K562 (cell line): ENCODE data around the gene PRXL2A. TPM values are rescaled to one million over a fixed set of nuclear protein-coding genes. Genes with fewer than 3 reads are reported as not detected.

Source experiments
- ATF1 ChIP-seq, 2 experiments: fragments of 450-650 bp in 1 of 2; IDR thresholded peaks; 2 replicates each; pipeline ENCODE4 v1.6.1; 2016; ENCODE audit warnings: missing compliant biosample characterization in 1 of 2, missing genetic modification characterization in 1 of 2
- CBX3 ChIP-seq, 2 experiments: IDR thresholded peaks; 1 replicate in 1 of 2; 2 replicates in 1 of 2; pipeline ENCODE4 v1.6.1; 2012; ENCODE audit warnings: inconsistent platforms in 2 of 2, low read length in 2 of 2, borderline replicate concordance in 1 of 2, control low read depth in 1 of 2
- CHCHD3 ChIP-seq: fragments of 250-450 bp; sonication (Bioruptor Pico); IDR thresholded peaks from 2 replicates; pipeline ENCODE4 v2.1.2; 2022; ENCODE audit warnings: mild to moderate bottlenecking
- CXXC5 ChIP-seq: fragments of 250-450 bp; sonication (Bioruptor Pico); IDR thresholded peaks from 2 replicates; pipeline ENCODE4 v1.8.0; 2022; ENCODE audit warnings: inconsistent platforms, mild to moderate bottlenecking, moderate library complexity
- DACH1 ChIP-seq: fragments of 450-650 bp; IDR thresholded peaks from 2 replicates; pipeline ENCODE4 v1.6.1; 2018; ENCODE audit not compliant: partially characterized antibody
- DNMT1 ChIP-seq: fragments of 450-650 bp; IDR thresholded peaks from 2 replicates; pipeline ENCODE4 v1.6.1; 2016; ENCODE audit warnings: antibody characterized with exemption, mild to moderate bottlenecking
- EGR1 ChIP-seq: fragments of 450-650 bp; conservative IDR thresholded peaks from 2 replicates; pipeline ENCODE4 v1.6.1; 2017; ENCODE audit warnings: mild to moderate bottlenecking
- HDGF ChIP-seq: fragments of 450-650 bp; IDR thresholded peaks from 2 replicates; pipeline ENCODE4 v1.6.1; 2016
- MAFK ChIP-seq: IDR thresholded peaks from 2 replicates; pipeline ENCODE4 v1.6.1; 2011; ENCODE audit warnings: low read length, improper control_type of control experiment
- MYNN ChIP-seq, 2 experiments: sonication (generic); formaldehyde crosslinking in 1 of 2; IDR thresholded peaks; 2 replicates each; pipeline versions ENCODE4 v1.5.0 to v1.6.1; 2016 to 2020; ENCODE audit warnings: antibody characterized with exemption in 1 of 2, missing genetic modification reagents in 1 of 2
- NFIC ChIP-seq: fragments of 450-650 bp; IDR thresholded peaks from 2 replicates; pipeline ENCODE4 v1.6.1; 2017; ENCODE audit warnings: mild to moderate bottlenecking, inconsistent platforms
- NR2C2 ChIP-seq, 2 experiments: fragments of 200-800 bp in 1 of 2; sonication (Bioruptor generic) in 1 of 2; sonication (generic) in 1 of 2; formaldehyde crosslinking in 1 of 2; IDR thresholded peaks; 2 replicates each; pipeline versions ENCODE4 v1.6.1 to v1.8.0; 2016 to 2022; ENCODE audit warnings: mild to moderate bottlenecking in 1 of 2, missing compliant biosample characterization in 1 of 2, missing genetic modification characterization in 1 of 2, missing genetic modification reagents in 1 of 2
- PHB2 ChIP-seq: fragments of 450-650 bp; IDR thresholded peaks from 2 replicates; pipeline ENCODE4 v1.6.1; 2017; ENCODE audit warnings: low read depth
- POLR2H ChIP-seq: IDR thresholded peaks from 2 replicates; pipeline ENCODE4 v1.6.1; 2016; ENCODE audit warnings: missing genetic modification characterization, low read depth, mild to moderate bottlenecking, control low read depth, missing compliant biosample characterization, moderate library complexity
- PURB ChIP-seq: sonication (generic); formaldehyde crosslinking; IDR thresholded peaks from 2 replicates; pipeline ENCODE4 v1.9.0; 2021; ENCODE audit warnings: low read depth, mild to moderate bottlenecking, missing genetic modification reagents
- SNIP1 ChIP-seq: fragments of 450-650 bp; IDR thresholded peaks from 2 replicates; pipeline ENCODE4 v1.7.1; 2017; ENCODE audit warnings: low read depth, mild to moderate bottlenecking
- TEAD2 ChIP-seq: fragments of 450-650 bp; IDR thresholded peaks from 2 replicates; pipeline ENCODE4 v1.6.1; 2016; ENCODE audit warnings: missing genetic modification characterization, control low read depth, missing compliant biosample characterization
- XRCC5 ChIP-seq: fragments of 200-400 bp; formaldehyde crosslinking; IDR thresholded peaks from 2 replicates; pipeline ENCODE4 v1.6.1; 2017; ENCODE audit warnings: low read depth, mild to moderate bottlenecking, low read length
- ZNF133 ChIP-seq: fragments of 250-450 bp; sonication (Bioruptor Pico); IDR thresholded peaks from 2 replicates; pipeline ENCODE4 v1.4.0; 2020; ENCODE audit warnings: mild to moderate bottlenecking
- ZNF263 ChIP-seq: sonication (generic); formaldehyde crosslinking; IDR thresholded peaks from 2 replicates; pipeline ENCODE4 v1.8.0; 2022; ENCODE audit warnings: mild to moderate bottlenecking, missing genetic modification reagents, borderline replicate concordance
- polyA plus RNA-seq, 8 experiments: library from polyadenylated mRNA; depleted of rRNA in 4 of 8; stranded (reverse) in 5 of 8; unstranded in 3 of 8; fragments of >200 nt; fragmentation: Nextera tagmentation in 2 of 8; fragmentation: Illumina TruSeq in 1 of 8; extraction: Ambion mirVana in 2 of 8; extraction: Trizol in 1 of 8; gene quantifications; 2 replicates each; pipeline versions ENCODE4 v1.2.1 to v1.2.3, GENCODE V29; 2011 to 2014; ENCODE audit warnings: inconsistent platforms in 1 of 8, missing spikeins in 1 of 8
- total RNA-seq, 7 experiments: library from RNA; depleted of rRNA in 6 of 7; stranded (reverse); fragments of >200 nt in 6 of 7; fragmentation: Illumina TruSeq in 2 of 7; extraction: Trizol in 2 of 7; gene quantifications; 2 replicates each; pipeline versions ENCODE4 v1.2.1 to v1.2.3, GENCODE V29; 2011 to 2021; ENCODE audit warnings: low replicate concordance in 1 of 7
- TF ChIP-seq, protein P1 (sequence below): sonication (generic); formaldehyde crosslinking; IDR thresholded peaks from 2 replicates; pipeline ENCODE4 v1.8.1; 2023; ENCODE audit warnings: mild to moderate bottlenecking, missing genetic modification reagents
- TF ChIP-seq, protein P2 (sequence below): fragments of 250-450 bp; sonication (Bioruptor Pico); IDR thresholded peaks from 2 replicates; pipeline ENCODE4 v1.8.0; 2022; ENCODE audit warnings: moderate library complexity, mild to moderate bottlenecking, inconsistent platforms
- TF ChIP-seq, protein P3 (sequence below): fragments of 450-650 bp; formaldehyde crosslinking; conservative IDR thresholded peaks from 2 replicates; pipeline ENCODE4 v1.4.0; 2022; ENCODE audit warnings: mild to moderate bottlenecking, missing genetic modification characterization
- TF ChIP-seq, protein P4 (sequence below): fragments of 250-450 bp; sonication (Bioruptor Pico); IDR thresholded peaks from 2 replicates; pipeline ENCODE4 v1.9.0; 2021; ENCODE audit warnings: mild to moderate bottlenecking, inconsistent platforms

The PRXL2A gene
- total and polyA plus RNA-seq, 9 of the 15 experiments (the other 6 are each of a cell fraction or from before 2014, with no cell fraction given): 0.14 to 1.2 (median 0.75) TPM

DNA sequence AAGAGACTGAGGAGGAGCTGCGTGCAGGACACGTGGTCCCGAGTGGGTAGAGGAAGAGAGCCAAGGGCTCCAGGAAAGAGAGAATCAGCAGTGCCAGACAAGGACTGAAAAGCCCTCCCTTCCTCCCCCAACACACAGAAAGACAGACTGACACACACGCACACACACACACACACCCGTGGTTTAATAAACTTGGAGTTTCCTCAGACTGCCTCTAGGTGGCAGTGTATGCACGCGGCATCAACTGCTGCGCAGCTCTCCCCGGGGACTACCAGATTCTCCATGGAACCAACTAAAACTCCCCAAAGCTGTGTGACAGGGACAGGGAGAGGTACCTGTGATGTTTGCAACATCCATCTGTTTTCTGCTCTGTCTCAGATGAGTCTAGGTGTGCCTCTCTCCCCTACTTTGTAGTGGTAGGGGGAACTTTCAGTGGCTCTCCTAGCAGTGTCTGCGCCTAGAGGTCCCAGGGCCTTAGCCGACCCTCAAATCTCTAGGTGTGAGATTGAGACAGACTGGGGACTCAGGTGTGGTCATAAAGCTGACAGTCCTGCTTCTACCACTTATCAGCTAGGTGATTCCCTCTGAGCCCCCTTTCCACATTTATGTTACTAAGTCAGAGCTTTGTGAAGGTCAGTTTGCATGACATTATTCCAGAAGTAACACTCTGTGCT is 36.4 kb downstream of the PRXL2A start (continued):
- TF ChIP-seq NR2C2 (CRISPR knock-in tag; IDR thresholded peaks at IDR 0.05): no peak
- no peak for TF ChIP-seq NR2C2 (tag; IDR thresholded peaks at IDR 0.05)
- peak; percentile 64 for TF ChIP-seq DACH1
- TF ChIP-seq POLR2H: no peak
- TF ChIP-seq PHB2: no peak
- peak; percentile 48; the same call in 1 of the 2 replicates for TF ChIP-seq CXXC5 (CRISPR knock-in tag)
- no peak for TF ChIP-seq HDGF
- TF ChIP-seq MYNN (IDR thresholded peaks at IDR 0.05): peak; percentile 69; the same call in 1 of the 2 replicates
- no peak for TF ChIP-seq MYNN (CRISPR knock-in tag; IDR thresholded peaks at IDR 0.05)
- peak; percentile 56; the same call in 1 of the 2 replicates for TF ChIP-seq ZNF263 (CRISPR knock-in tag)
- TF ChIP-seq, protein P1, sequence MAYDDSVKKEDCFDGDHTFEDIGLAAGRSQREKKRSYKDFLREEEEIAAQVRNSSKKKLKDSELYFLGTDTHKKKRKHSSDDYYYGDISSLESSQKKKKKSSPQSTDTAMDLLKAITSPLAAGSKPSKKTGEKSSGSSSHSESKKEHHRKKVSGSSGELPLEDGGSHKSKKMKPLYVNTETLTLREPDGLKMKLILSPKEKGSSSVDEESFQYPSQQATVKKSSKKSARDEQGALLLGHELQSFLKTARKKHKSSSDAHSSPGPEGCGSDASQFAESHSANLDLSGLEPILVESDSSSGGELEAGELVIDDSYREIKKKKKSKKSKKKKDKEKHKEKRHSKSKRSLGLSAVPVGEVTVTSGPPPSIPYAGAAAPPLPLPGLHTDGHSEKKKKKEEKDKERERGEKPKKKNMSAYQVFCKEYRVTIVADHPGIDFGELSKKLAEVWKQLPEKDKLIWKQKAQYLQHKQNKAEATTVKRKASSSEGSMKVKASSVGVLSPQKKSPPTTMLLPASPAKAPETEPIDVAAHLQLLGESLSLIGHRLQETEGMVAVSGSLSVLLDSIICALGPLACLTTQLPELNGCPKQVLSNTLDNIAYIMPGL (CRISPR knock-in tag): no peak
- TF ChIP-seq, protein P2, sequence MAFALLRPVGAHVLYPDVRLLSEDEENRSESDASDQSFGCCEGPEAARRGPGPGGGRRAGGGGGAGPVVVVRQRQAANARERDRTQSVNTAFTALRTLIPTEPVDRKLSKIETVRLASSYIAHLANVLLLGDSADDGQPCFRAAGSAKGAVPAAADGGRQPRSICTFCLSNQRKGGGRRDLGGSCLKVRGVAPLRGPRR (CRISPR knock-in tag): no peak
- peak; percentile 96 for TF ChIP-seq XRCC5
- TF ChIP-seq MAFK: no peak
- TF ChIP-seq, protein P3, sequence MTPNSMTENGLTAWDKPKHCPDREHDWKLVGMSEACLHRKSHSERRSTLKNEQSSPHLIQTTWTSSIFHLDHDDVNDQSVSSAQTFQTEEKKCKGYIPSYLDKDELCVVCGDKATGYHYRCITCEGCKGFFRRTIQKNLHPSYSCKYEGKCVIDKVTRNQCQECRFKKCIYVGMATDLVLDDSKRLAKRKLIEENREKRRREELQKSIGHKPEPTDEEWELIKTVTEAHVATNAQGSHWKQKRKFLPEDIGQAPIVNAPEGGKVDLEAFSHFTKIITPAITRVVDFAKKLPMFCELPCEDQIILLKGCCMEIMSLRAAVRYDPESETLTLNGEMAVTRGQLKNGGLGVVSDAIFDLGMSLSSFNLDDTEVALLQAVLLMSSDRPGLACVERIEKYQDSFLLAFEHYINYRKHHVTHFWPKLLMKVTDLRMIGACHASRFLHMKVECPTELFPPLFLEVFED (CRISPR knock-in tag): no peak
- no peak for TF ChIP-seq DNMT1
- no peak for TF ChIP-seq SNIP1
- no peak for TF ChIP-seq PURB
- TF ChIP-seq, protein P4, sequence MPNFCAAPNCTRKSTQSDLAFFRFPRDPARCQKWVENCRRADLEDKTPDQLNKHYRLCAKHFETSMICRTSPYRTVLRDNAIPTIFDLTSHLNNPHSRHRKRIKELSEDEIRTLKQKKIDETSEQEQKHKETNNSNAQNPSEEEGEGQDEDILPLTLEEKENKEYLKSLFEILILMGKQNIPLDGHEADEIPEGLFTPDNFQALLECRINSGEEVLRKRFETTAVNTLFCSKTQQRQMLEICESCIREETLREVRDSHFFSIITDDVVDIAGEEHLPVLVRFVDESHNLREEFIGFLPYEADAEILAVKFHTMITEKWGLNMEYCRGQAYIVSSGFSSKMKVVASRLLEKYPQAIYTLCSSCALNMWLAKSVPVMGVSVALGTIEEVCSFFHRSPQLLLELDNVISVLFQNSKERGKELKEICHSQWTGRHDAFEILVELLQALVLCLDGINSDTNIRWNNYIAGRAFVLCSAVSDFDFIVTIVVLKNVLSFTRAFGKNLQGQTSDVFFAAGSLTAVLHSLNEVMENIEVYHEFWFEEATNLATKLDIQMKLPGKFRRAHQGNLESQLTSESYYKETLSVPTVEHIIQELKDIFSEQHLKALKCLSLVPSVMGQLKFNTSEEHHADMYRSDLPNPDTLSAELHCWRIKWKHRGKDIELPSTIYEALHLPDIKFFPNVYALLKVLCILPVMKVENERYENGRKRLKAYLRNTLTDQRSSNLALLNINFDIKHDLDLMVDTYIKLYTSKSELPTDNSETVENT (CRISPR knock-in tag): no peak
- 0 out of 2 replicates have a peak, but pooled peaks have one; percentile 45 for TF ChIP-seq CHCHD3 (CRISPR knock-in tag)
- no peak for TF ChIP-seq NFIC
- TF ChIP-seq TEAD2 (tag): no peak
- TF ChIP-seq ATF1 (CRISPR knock-in tag; IDR thresholded peaks at IDR 0.05): no peak
- TF ChIP-seq ATF1 (tag; IDR thresholded peaks at IDR 0.05): peak; percentile 49; the same call in 1 of the 2 replicates
- no peak for TF ChIP-seq EGR1
- peak in 1 of 2 experiments; percentile 75; a peak in 1 of 3 replicates for TF ChIP-seq CBX3 (IDR thresholded peaks at IDR 0.05; ENCODE audit: borderline replicate concordance in 1 of 2, low read length in 2 of 2)
- TF ChIP-seq ZNF133: no peak
